GM12892 (cell line): Measurements from ENCODE around the gene TEX261.
"Not testable (repeated sequence)": the region's sequence is repeated elsewhere in the genome, so short reads cannot be mapped to it uniquely, and the experiment has no call there.

Experiments
- POLR2A ChIP-seq: IDR thresholded peaks from 2 replicates; pipeline ENCODE4 v1.6.1; 2011; ENCODE audit warnings: low read depth, low read length, control low read depth
- TAF1 ChIP-seq: IDR thresholded peaks from 2 replicates; pipeline ENCODE4 v1.6.1; 2011; ENCODE audit warnings: low read depth, mild to moderate bottlenecking, control low read depth, low read length, borderline replicate concordance

DNA sequence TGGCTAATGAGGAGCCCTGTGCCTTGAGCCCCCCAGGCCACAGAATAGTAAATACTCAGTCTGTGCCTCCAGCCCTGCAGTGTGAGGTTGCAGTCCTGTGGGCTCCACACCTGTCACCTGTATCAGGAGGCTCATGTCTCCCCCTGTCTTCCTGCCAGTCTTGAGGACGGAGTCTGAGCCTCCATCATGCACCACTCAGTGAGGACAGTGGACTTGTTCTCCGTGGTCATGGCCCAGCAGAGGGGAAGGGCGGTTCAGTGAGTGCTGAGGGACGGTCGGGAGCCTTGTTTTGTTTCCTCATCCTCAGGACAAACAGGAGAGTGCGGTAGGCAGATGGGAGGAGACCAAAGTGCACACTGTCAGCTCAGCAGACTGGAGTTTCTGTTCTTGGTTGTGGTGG, 17.1 kb upstream of the TEX261 start:
- TF ChIP-seq POLR2A, TAF1: not testable (repeated sequence)
